Measurements from ENCODE around the gene PIEZO2. TPM values are rescaled to one million over a fixed set of nuclear protein-coding genes. Genes with fewer than 3 reads are reported as not detected.

Gene PIEZO2
- total RNA-seq, 1 donor from 2014 or later, result 50.1 TPM

- peak overlapping the region; percentile 93 for H3K4me3 Mint-ChIP-seq (ENCODE audit: unreplicated experiment)
- peak overlapping the region; percentile 35 for H3K27ac Mint-ChIP-seq (ENCODE audit: unreplicated experiment)
- TF ChIP-seq CTCF (IDR thresholded peaks at IDR 0.05; ENCODE audit: partially characterized antibody, unreplicated experiment), result no peak
- H3K9me3 Mint-ChIP-seq (ENCODE audit: unreplicated experiment), result peaks cover 8% of the 10 kb centered on the region
- H3K36me3 Mint-ChIP-seq (ENCODE audit: unreplicated experiment), result peaks cover 5% of the 10 kb centered on the region
- DNase-seq, result peak; percentile 23
- H3K4me1 Mint-ChIP-seq (ENCODE audit: low read depth, unreplicated experiment), result peaks cover 3% of the 10 kb centered on the region
- peaks cover 17% of the 10 kb centered on the region for H3K27me3 Mint-ChIP-seq (ENCODE audit: unreplicated experiment)
These were observed 1.9 kb downstream of the PIEZO2 start for GRCh38 chr18:11147371-11147951.

- peaks cover 17% of the 10 kb centered on the region for H3K27me3 Mint-ChIP-seq (ENCODE audit: unreplicated experiment)
- peaks cover 8% of the 10 kb centered on the region for H3K9me3 Mint-ChIP-seq (ENCODE audit: unreplicated experiment)
- H3K4me3 Mint-ChIP-seq (ENCODE audit: unreplicated experiment), result peak overlapping the region; percentile 93
- H3K27ac Mint-ChIP-seq (ENCODE audit: unreplicated experiment), result no peak overlapping the region
- H3K36me3 Mint-ChIP-seq (ENCODE audit: unreplicated experiment), result peaks cover 5% of the 10 kb centered on the region
- TF ChIP-seq CTCF (IDR thresholded peaks at IDR 0.05; ENCODE audit: partially characterized antibody, unreplicated experiment), result no peak
- H3K4me1 Mint-ChIP-seq (ENCODE audit: low read depth, unreplicated experiment), result peaks cover 3% of the 10 kb centered on the region
- no peak for DNase-seq
These were observed 2.4 kb downstream of the PIEZO2 start for GRCh38 chr18:11146947-11147345.

GRCh38 chr18:11146238-11146946, 3.0 kb downstream of the PIEZO2 start:
- peaks cover 8% of the 10 kb centered on the region for H3K9me3 Mint-ChIP-seq (ENCODE audit: unreplicated experiment)
- H3K27ac Mint-ChIP-seq (ENCODE audit: unreplicated experiment), result no peak overlapping the region
- H3K4me1 Mint-ChIP-seq (ENCODE audit: low read depth, unreplicated experiment), result peaks cover 3% of the 10 kb centered on the region
- DNase-seq, result no peak
- peaks cover 5% of the 10 kb centered on the region for H3K36me3 Mint-ChIP-seq (ENCODE audit: unreplicated experiment)
- peak overlapping the region; percentile 93 for H3K4me3 Mint-ChIP-seq (ENCODE audit: unreplicated experiment)
- TF ChIP-seq CTCF (IDR thresholded peaks at IDR 0.05; ENCODE audit: partially characterized antibody, unreplicated experiment), result no peak
- peaks cover 17% of the 10 kb centered on the region for H3K27me3 Mint-ChIP-seq (ENCODE audit: unreplicated experiment)

GRCh38 chr18:11145413-11146191, 3.8 kb downstream of the PIEZO2 start:
- no peak for DNase-seq
- Mint-ChIP-seq H3K36me3 (ENCODE audit: unreplicated experiment) (peaks cover 5% of the 10 kb centered on the region), H3K9me3 (ENCODE audit: unreplicated experiment) (peaks cover 8% of the 10 kb centered on the region), H3K4me1 (ENCODE audit: low read depth, unreplicated experiment) (peaks cover 3% of the 10 kb centered on the region), H3K27ac (ENCODE audit: unreplicated experiment) (no peak overlapping the region), H3K4me3 (ENCODE audit: unreplicated experiment) (peak overlapping the region; percentile 44), H3K27me3 (ENCODE audit: unreplicated experiment) (peaks cover 17% of the 10 kb centered on the region)
- TF ChIP-seq CTCF (IDR thresholded peaks at IDR 0.05; ENCODE audit: partially characterized antibody, unreplicated experiment), result no peak

Data from glutamatergic neuron (in vitro differentiated cells).